Lower leg skin (tissue), 3 donors: ENCODE data around the gene SLC9A4.

Source experiments
- POLR2A ChIP-seq, 2 donors: fragments of 450-650 bp; IDR thresholded peaks; one replicate each; pipeline ENCODE4 v1.6.1; 2016 to 2017; ENCODE audit warnings: antibody characterized with exemption in 2 of 2, mild to moderate bottlenecking in 1 of 2, moderate library complexity in 1 of 2
- TF ChIP-seq, protein P1 (sequence below), 3 donors: fragments of 450-650 bp; IDR thresholded peaks; one replicate each; pipeline ENCODE4 v1.5.1; 2016; ENCODE audit warnings: antibody characterized with exemption in 3 of 3, mild to moderate bottlenecking in 3 of 3, moderate library complexity in 2 of 3

DNA sequence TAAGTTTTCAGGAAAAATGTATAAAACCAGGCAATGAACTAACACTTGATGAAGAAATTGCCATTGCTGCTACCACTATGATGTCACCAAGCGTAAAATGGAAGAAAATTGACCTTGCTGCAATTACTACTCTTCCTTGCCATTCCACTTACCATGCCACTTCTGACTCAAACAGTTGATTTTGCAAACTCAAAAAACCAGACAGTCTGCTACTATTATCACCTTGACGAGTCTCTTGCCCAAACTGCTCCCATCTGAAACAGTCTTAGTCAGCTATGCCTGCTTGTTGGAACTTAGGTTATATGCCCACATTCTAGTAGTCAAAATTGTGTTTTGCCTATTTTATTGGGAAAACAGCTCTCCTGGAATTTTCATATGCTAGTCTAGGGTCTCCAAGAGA lies 74.4 kb downstream of the SLC9A4 start:
- no peak for TF ChIP-seq POLR2A (IDR thresholded peaks at IDR 0.05)
- TF ChIP-seq, protein P1, sequence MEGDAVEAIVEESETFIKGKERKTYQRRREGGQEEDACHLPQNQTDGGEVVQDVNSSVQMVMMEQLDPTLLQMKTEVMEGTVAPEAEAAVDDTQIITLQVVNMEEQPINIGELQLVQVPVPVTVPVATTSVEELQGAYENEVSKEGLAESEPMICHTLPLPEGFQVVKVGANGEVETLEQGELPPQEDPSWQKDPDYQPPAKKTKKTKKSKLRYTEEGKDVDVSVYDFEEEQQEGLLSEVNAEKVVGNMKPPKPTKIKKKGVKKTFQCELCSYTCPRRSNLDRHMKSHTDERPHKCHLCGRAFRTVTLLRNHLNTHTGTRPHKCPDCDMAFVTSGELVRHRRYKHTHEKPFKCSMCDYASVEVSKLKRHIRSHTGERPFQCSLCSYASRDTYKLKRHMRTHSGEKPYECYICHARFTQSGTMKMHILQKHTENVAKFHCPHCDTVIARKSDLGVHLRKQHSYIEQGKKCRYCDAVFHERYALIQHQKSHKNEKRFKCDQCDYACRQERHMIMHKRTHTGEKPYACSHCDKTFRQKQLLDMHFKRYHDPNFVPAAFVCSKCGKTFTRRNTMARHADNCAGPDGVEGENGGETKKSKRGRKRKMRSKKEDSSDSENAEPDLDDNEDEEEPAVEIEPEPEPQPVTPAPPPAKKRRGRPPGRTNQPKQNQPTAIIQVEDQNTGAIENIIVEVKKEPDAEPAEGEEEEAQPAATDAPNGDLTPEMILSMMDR (IDR thresholded peaks at IDR 0.05): no peak
